ENCODE results near the gene ABCC4. TPM values are rescaled to one million over a fixed set of nuclear protein-coding genes. Genes with fewer than 3 reads are reported as not detected.

Gene ABCC4
- total and polyA plus RNA-seq, 8 donors, result 24.7 to 60.9 (median 43.1) TPM

DNA sequence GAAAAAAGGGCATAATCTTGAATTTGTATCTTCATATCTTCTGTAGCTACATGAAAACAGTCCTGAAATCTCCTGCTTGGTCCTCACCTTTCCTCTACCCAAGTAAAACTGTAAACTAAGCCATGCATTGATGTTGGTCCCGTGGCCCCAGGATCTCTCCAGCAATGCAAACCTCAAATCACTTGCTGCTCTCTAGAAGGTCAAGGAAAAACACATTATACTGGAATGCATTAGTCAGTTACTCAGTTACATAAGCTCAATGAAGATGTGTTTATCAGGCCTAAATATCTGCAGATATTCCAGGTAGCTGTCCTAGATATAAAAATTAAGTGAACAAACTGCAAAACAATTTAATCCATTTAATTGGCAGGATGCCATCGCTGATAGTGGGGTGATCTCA lies 261.8 kb downstream of the ABCC4 start:
- ATAC-seq (peak; percentile 60), DNase-seq (no peak)
- Histone ChIP-seq H3K9me3 (no peaks in the 10 kb centered on the region), H3K4me3 (no peak overlapping the region), H3K27ac (no peak overlapping the region), H3K27me3 (no peaks in the 10 kb centered on the region), H3K36me3 (peaks cover 0 to 37% of the 10 kb centered on the region in 2 donors), H3K4me1 (no peaks in the 10 kb centered on the region)
- intact Hi-C loops (cut with DNase I), result no loop called here
- TF ChIP-seq, protein P1, sequence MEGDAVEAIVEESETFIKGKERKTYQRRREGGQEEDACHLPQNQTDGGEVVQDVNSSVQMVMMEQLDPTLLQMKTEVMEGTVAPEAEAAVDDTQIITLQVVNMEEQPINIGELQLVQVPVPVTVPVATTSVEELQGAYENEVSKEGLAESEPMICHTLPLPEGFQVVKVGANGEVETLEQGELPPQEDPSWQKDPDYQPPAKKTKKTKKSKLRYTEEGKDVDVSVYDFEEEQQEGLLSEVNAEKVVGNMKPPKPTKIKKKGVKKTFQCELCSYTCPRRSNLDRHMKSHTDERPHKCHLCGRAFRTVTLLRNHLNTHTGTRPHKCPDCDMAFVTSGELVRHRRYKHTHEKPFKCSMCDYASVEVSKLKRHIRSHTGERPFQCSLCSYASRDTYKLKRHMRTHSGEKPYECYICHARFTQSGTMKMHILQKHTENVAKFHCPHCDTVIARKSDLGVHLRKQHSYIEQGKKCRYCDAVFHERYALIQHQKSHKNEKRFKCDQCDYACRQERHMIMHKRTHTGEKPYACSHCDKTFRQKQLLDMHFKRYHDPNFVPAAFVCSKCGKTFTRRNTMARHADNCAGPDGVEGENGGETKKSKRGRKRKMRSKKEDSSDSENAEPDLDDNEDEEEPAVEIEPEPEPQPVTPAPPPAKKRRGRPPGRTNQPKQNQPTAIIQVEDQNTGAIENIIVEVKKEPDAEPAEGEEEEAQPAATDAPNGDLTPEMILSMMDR (IDR thresholded peaks at IDR 0.05), result no peak

DNA sequence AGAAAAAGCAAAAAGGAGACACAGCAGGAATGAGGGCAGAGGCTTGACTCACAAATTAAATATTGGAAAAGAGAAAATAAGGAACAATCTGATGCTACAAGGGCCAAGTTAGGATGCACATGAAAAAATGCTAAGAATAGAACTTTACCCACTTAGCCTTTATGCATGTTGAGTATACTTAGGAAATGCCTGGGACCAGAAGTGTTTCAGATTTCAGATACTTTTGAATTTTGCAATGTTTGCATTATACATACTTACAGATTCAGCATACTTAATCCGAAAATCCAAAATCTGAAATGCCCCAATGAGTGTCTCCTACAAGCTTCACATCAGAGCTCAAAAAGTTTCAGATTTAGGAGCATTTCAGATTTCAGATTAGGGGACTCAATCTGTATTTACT lies 262.3 kb downstream of the ABCC4 start:
- intact Hi-C loops (cut with DNase I), result no loop called here
- TF ChIP-seq, protein P1 (IDR thresholded peaks at IDR 0.05), result no peak
- Histone ChIP-seq H3K9me3 (no peaks in the 10 kb centered on the region), H3K4me3 (no peak overlapping the region), H3K27me3 (no peaks in the 10 kb centered on the region), H3K36me3 (peaks cover 0 to 41% of the 10 kb centered on the region in 2 donors), H3K4me1 (no peaks in the 10 kb centered on the region), H3K27ac (no peak overlapping the region)
- DNase-seq, result no peak
- ATAC-seq, result peak; percentile 62

DNA sequence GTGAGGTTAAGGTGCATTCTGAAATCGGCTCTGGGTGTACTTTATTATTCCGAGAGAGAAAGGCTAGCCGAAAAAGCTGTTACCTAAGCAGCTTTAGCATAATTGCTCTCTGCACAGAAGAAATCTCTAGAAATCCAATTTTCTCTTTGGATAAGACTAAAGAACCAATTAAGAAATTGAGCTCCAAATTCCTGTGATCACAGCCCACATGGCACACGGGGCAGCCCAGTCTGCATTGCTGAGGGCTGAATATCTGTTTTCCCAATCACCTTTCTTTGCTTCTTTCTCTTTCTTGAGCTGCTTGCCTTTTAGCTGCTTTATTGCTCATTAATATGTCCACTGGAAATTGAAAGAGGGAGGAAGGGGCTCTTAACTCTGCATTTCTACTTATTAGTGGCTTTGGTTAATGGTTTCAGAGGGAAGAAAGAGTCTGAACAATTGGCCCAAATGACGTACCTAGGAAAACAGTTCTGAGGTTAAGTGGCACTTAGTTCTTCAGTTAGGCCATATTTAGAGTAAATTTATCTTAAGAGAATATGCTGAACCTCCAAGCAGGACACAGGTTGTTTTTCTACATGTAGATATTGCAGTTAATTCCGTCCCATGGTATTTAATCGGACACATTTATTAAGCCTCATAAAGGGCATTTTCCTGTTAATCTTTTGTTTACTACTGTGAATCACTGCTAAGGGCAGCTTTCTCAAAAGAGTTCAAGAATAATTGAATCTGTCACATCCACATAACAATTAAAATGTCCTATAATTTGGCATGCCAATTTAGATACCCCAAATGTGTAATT lies 265.7 kb downstream of the ABCC4 start:
- Histone ChIP-seq H3K4me1 (no peaks in the 10 kb centered on the region), H3K27ac (peak overlapping the region in 1 of 2 donors; percentile 51), H3K36me3 (peaks cover 0 to 26% of the 10 kb centered on the region in 2 donors), H3K4me3 (no peak overlapping the region), H3K27me3 (no peaks in the 10 kb centered on the region), H3K9me3 (no peaks in the 10 kb centered on the region)
- no peak for DNase-seq
- intact Hi-C loops (cut with DNase I), result no loop called here
- ATAC-seq, result peak; percentile 74
- TF ChIP-seq, protein P1 (IDR thresholded peaks at IDR 0.05), result no peak

DNA sequence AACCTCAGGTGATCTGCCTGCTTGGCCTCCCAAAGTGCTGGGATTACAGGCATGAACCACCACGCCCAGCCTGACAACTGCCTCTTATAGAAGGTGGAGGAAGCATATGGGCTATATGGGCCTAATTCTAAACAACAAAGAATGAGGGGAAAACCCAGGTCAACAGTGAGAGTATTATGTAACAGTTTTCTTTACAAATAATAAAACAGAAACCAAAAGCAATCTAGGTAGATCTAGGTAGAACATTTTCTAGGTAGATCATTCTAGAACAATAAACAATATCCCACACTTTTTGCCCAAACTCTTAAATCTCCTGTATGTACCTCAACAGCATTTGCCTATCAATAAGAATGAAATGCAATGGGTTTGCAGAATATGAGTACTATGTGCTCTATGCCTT lies 267.4 kb downstream of the ABCC4 start:
- no peak overlapping the region for H3K27ac ChIP-seq
- intact Hi-C loops (cut with DNase I), result no loop called here
- no peak for ATAC-seq
- TF ChIP-seq, protein P1 (IDR thresholded peaks at IDR 0.05), result no peak
- H3K36me3 ChIP-seq, result peaks cover 0 to 24% of the 10 kb centered on the region in 2 donors
- H3K9me3 ChIP-seq, result no peaks in the 10 kb centered on the region
- no peak overlapping the region for H3K4me3 ChIP-seq
- no peak for DNase-seq
- H3K27me3 ChIP-seq, result no peaks in the 10 kb centered on the region
- H3K4me1 ChIP-seq, result no peaks in the 10 kb centered on the region

DNA sequence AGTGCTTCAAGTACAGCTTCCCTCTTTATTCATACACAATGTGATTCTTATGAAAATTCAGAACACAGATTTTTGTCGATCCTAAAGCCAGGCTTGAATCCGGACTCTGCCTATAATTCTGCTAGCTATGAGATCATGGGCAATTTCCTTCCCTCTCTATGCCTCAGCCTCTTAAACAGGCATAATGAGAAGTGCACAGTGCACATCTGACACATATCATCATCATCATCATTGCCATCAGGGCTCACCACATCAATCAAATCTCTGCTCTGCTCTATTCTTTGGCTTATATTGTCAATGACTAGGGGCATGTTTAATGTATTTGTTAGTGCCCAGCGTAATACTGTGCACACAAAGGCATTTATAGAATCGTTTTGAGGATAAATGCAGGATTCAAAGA lies 269.1 kb downstream of the ABCC4 start:
- Histone ChIP-seq H3K27ac (no peak overlapping the region), H3K27me3 (no peaks in the 10 kb centered on the region), H3K4me3 (no peak overlapping the region), H3K4me1 (no peaks in the 10 kb centered on the region), H3K9me3 (no peaks in the 10 kb centered on the region), H3K36me3 (peaks cover 0 to 14% of the 10 kb centered on the region in 2 donors)
- DNase-seq (no peak), ATAC-seq (no peak)
- TF ChIP-seq, protein P1 (IDR thresholded peaks at IDR 0.05), result no peak
- intact Hi-C loops (cut with DNase I), result no loop called here

Data from left lung (tissue), 10 donors.